CD4-positive, alpha-beta T cell treated with Interleukin-4 for 4 hours (primary cell): ENCODE measurements around the gene DLG2.

Source experiments
- DNase-seq: peaks from one replicate; pipeline ENCODE4 v3.0.0-alpha.2; 2020

Gene DLG2

GRCh38 chr11:83537131-83537610 lies 2090.0 kb downstream of the DLG2 start:
- DNase-seq = no peak

GRCh38 chr11:83533166-83533565 lies 2094.0 kb downstream of the DLG2 start:
- no peak for DNase-seq

- no peak for DNase-seq
Observed at GRCh38 chr11:83528877-83529276, 2098.3 kb downstream of the DLG2 start.

GRCh38 chr11:83528225-83528624 lies 2098.9 kb downstream of the DLG2 start:
- no peak for DNase-seq

GRCh38 chr11:83523676-83524075 lies 2103.5 kb downstream of the DLG2 start:
- no peak for DNase-seq

GRCh38 chr11:83522911-83523310 lies 2104.2 kb downstream of the DLG2 start:
- DNase-seq = no peak

GRCh38 chr11:83521647-83522596 lies 2105.2 kb downstream of the DLG2 start:
- DNase-seq = no peak

GRCh38 chr11:83520849-83521248 lies 2106.3 kb downstream of the DLG2 start:
- no peak for DNase-seq

GRCh38 chr11:83511646-83512045 lies 2115.5 kb downstream of the DLG2 start:
- DNase-seq = no peak

- DNase-seq = no peak
Observed at GRCh38 chr11:83510530-83511460, 2116.3 kb downstream of the DLG2 start.

GRCh38 chr11:83508804-83509203 lies 2118.3 kb downstream of the DLG2 start:
- DNase-seq = no peak

- no peak for DNase-seq
Observed at GRCh38 chr11:83502041-83502440, 2125.1 kb downstream of the DLG2 start.

GRCh38 chr11:83493917-83494316 lies 2133.2 kb downstream of the DLG2 start:
- DNase-seq = no peak

GRCh38 chr11:83493034-83493433 lies 2134.1 kb downstream of the DLG2 start:
- no peak for DNase-seq

- DNase-seq = no peak
Observed at GRCh38 chr11:83483808-83484207, 2143.3 kb downstream of the DLG2 start.

GRCh38 chr11:83480811-83481210 lies 2146.3 kb downstream of the DLG2 start:
- DNase-seq = no peak

GRCh38 chr11:83480251-83480650 lies 2146.9 kb downstream of the DLG2 start:
- no peak for DNase-seq

GRCh38 chr11:83477772-83478171 lies 2149.4 kb downstream of the DLG2 start:
- no peak for DNase-seq

GRCh38 chr11:83475760-83476159 lies 2151.4 kb downstream of the DLG2 start:
- DNase-seq = no peak

GRCh38 chr11:83473743-83474142 lies 2153.4 kb downstream of the DLG2 start:
- no peak for DNase-seq

GRCh38 chr11:83472806-83473205 lies 2154.3 kb downstream of the DLG2 start:
- DNase-seq = no peak

GRCh38 chr11:83471831-83472727 lies 2155.1 kb downstream of the DLG2 start:
- DNase-seq = no peak
